GM08714 (cell line): ENCODE data around the gene RETSAT.
"Not testable (repeated sequence)": the region's sequence is repeated elsewhere in the genome, so short reads cannot be mapped to it uniquely, and the experiment has no call there.

Experiments used
- H3K4me3 ChIP-seq: fragments of 200-500 bp; sonication (Bioruptor generic); 2 replicates; pipeline ENCODE4 v1.5.1; 2014; ENCODE audit warnings: mild to moderate bottlenecking, low read length, inconsistent platforms
- ZNF274 ChIP-seq: IDR thresholded peaks from 2 replicates; pipeline ENCODE4 v1.6.1; 2012; ENCODE audit warnings: mild to moderate bottlenecking, low read depth, low read length

RETSAT gene

GRCh38 chr2:85329181-85329651 lies 25.1 kb downstream of the RETSAT start:
- H3K4me3 ChIP-seq = no peak overlapping the region
- TF ChIP-seq ZNF274 = no peak

GRCh38 chr2:85327822-85328617 lies 26.3 kb downstream of the RETSAT start, which contains the start of gene TGOLN2:
TGOLN2 (minus strand) TSS chr2:85327989; CDS start chr2:85327962, 27 bp downstream.
- TF ChIP-seq ZNF274 = no peak
- peak within 1 kb of the TSS; percentile 74 for H3K4me3 ChIP-seq

GRCh38 chr2:85327160-85327821 lies 27.0 kb downstream of the RETSAT start:
- peak overlapping the region; percentile 74 for H3K4me3 ChIP-seq
- TF ChIP-seq ZNF274 = no peak

- no peak for TF ChIP-seq ZNF274
- H3K4me3 ChIP-seq = peak overlapping the region; percentile 74
These were observed 27.7 kb downstream of the RETSAT start for GRCh38 chr2:85326406-85327159.

GRCh38 chr2:85325466-85325811 lies 28.9 kb downstream of the RETSAT start:
- H3K4me3 ChIP-seq = peak overlapping the region; percentile 74
- no peak for TF ChIP-seq ZNF274

GRCh38 chr2:85324639-85325465 lies 29.5 kb downstream of the RETSAT start:
- no peak for TF ChIP-seq ZNF274
- peak overlapping the region; percentile 74 for H3K4me3 ChIP-seq

GRCh38 chr2:85323988-85324367 lies 30.4 kb downstream of the RETSAT start:
- H3K4me3 ChIP-seq = not testable (repeated sequence)

GRCh38 chr2:85323351-85323987 lies 30.9 kb downstream of the RETSAT start:
- TF ChIP-seq ZNF274 = no peak
- no peak overlapping the region for H3K4me3 ChIP-seq

- no peak for TF ChIP-seq ZNF274
- no peak overlapping the region for H3K4me3 ChIP-seq
These were observed 34.5 kb downstream of the RETSAT start for GRCh38 chr2:85319796-85320195.

GRCh38 chr2:85318222-85319074 lies 35.9 kb downstream of the RETSAT start:
- H3K4me3 ChIP-seq = no peak overlapping the region
- no peak for TF ChIP-seq ZNF274

- H3K4me3 ChIP-seq = not testable (repeated sequence)
These were observed 38.4 kb downstream of the RETSAT start for GRCh38 chr2:85315921-85316320.

GRCh38 chr2:85314884-85315242 lies 39.5 kb downstream of the RETSAT start:
- no peak for TF ChIP-seq ZNF274
- H3K4me3 ChIP-seq = no peak overlapping the region

GRCh38 chr2:85312404-85312803 lies 41.9 kb downstream of the RETSAT start:
- no peak overlapping the region for H3K4me3 ChIP-seq
- no peak for TF ChIP-seq ZNF274
